K562 (cell line): ENCODE data around the gene MYADML2. TPM values are rescaled to one million over a fixed set of nuclear protein-coding genes. Genes with fewer than 3 reads are reported as not detected.

ENCODE experiments used
- ATAC-seq: fragments of 200-7000 bp; cut with Tn5 transposase; 3 replicates; pipeline ENCODE4 v1.9.1; 2020; ENCODE audit warnings: moderate library complexity
- BruUV-seq: library from RNA; stranded (reverse); fragments of 400-500 nt; replicated peaks from 2 replicates; lab custom pipeline; 2021; lab: Mats Ljungman, UMichigan
- CTCF ChIA-PET: fragments of 300-600 bp; formaldehyde crosslinking; extraction: SDS; loops from one replicate; lab custom pipeline; 2021; ENCODE audit warnings: low intra/inter-chr PET ratio; lab: Yijun Ruan, JAX
- POLR2A ChIA-PET: fragments of 300-600, 350-650 bp; sonication (Branson Sonifier 250); formaldehyde crosslinking; extraction: SDS; loops from one replicate; lab custom pipeline; 2021; ENCODE audit warnings: antibody characterized with exemption, inconsistent platforms; lab: Yijun Ruan, JAX
- DNase-seq, 4 experiments: peaks; one replicate each; pipeline versions ENCODE4 v3.0.0 to v3.0.0-alpha.2; 2011 to 2018; ENCODE audit warnings: low spot score in 3 of 4, mixed read lengths in 3 of 4; ENCODE audit errors: extremely low read depth in 1 of 4
- FAIRE-seq: peaks from 2 replicates; lab custom pipeline; 2011; peaks lifted over from hg19 to GRCh38; lab: Jason Lieb, UNC
- H2AFZ ChIP-seq: 2 replicates; pipeline ENCODE4 v1.6.0; 2011; ENCODE audit warnings: low read depth, low read length, control low read depth, inconsistent platforms
- H3K27ac ChIP-seq: fragments of 200-600 bp; 3 replicates; pipeline ENCODE4 v1.8.0; 2011; ENCODE audit warnings: low read depth, mild to moderate bottlenecking, control low read depth, inconsistent platforms, low read length, moderate library complexity, mixed read lengths; ENCODE audit errors: extremely low read depth
- H3K27me3 ChIP-seq, 2 experiments: fragments of 300-600 bp in 1 of 2; 2 replicates in 1 of 2; 3 replicates in 1 of 2; pipeline versions ENCODE4 v1.6.0 to v1.8.0; 2011; ENCODE audit warnings: inconsistent platforms in 2 of 2, low read length in 2 of 2, mild to moderate bottlenecking in 1 of 2, mixed read lengths in 1 of 2, moderate library complexity in 1 of 2; ENCODE audit not compliant: control insufficient read depth in 2 of 2, insufficient read depth in 2 of 2
- H3K36me3 ChIP-seq: fragments of 300-600 bp; 3 replicates; pipeline ENCODE4 v1.8.0; 2011; ENCODE audit warnings: mild to moderate bottlenecking, low read length, inconsistent platforms; ENCODE audit not compliant: control insufficient read depth, insufficient read depth
- H3K4me1 ChIP-seq, 2 experiments: fragments of 200-600 bp in 1 of 2; replicated peaks in 1 of 2; 2 replicates in 1 of 2; 3 replicates in 1 of 2; pipeline versions ENCODE4 v1.5.1 to v1.8.0; 2011; ENCODE audit warnings: inconsistent platforms in 2 of 2, low read length in 2 of 2, mild to moderate bottlenecking in 1 of 2, mixed read lengths in 1 of 2, moderate library complexity in 1 of 2; ENCODE audit not compliant: control insufficient read depth in 2 of 2, insufficient read depth in 2 of 2
- H3K4me2 ChIP-seq: 2 replicates; pipeline ENCODE4 v1.6.1; 2011; ENCODE audit warnings: low read length, control low read depth, inconsistent platforms, mixed read lengths; ENCODE audit not compliant: insufficient read depth
- H3K4me3 ChIP-seq: fragments of 200-600 bp; sonication (generic), shearing (Covaris generic); 2 replicates; pipeline ENCODE4 v1.5.1; 2016; ENCODE audit warnings: control low read depth, inconsistent platforms
- H3K79me2 ChIP-seq: fragments of 200-600 bp; 3 replicates; pipeline ENCODE4 v1.8.0; 2011; ENCODE audit warnings: low read length, inconsistent platforms; ENCODE audit not compliant: control insufficient read depth, insufficient read depth
- H3K9ac ChIP-seq, 2 experiments: 2 replicates each; pipeline versions ENCODE4 v1.6.0 to v1.6.1; 2011; ENCODE audit warnings: low read depth in 2 of 2, low read length in 2 of 2, control low read depth in 1 of 2, inconsistent platforms in 1 of 2, mild to moderate bottlenecking in 1 of 2, mixed read lengths in 1 of 2; ENCODE audit not compliant: insufficient read depth in 1 of 2
- H3K9me1 ChIP-seq: one replicate; pipeline ENCODE4 v1.6.0; 2011; ENCODE audit warnings: inconsistent platforms, mild to moderate bottlenecking, low read length, moderate library complexity; ENCODE audit not compliant: control insufficient read depth, insufficient read depth
- H3K9me3 ChIP-seq: replicated peaks from 2 replicates; pipeline ENCODE4 v1.5.1; 2011; ENCODE audit warnings: low read depth, low read length, inconsistent platforms; ENCODE audit not compliant: control insufficient read depth, insufficient read depth
- H4K20me1 ChIP-seq: replicated peaks from 2 replicates; pipeline ENCODE4 v1.6.1; 2011; ENCODE audit warnings: low read length, inconsistent platforms, mixed read lengths; ENCODE audit not compliant: control insufficient read depth, insufficient read depth
- NR1H2 ChIP-seq: sonication (generic); formaldehyde crosslinking; IDR thresholded peaks from 2 replicates; pipeline ENCODE4 v1.4.0; 2020; ENCODE audit warnings: mild to moderate bottlenecking, missing genetic modification reagents
- POLR2AphosphoS5 ChIP-seq: IDR thresholded peaks from 2 replicates; pipeline ENCODE4 v1.6.1; 2011; ENCODE audit warnings: mild to moderate bottlenecking, low read depth, low read length, moderate library complexity; ENCODE audit not compliant: control insufficient read depth, insufficient read depth
- POLR3G ChIP-seq: IDR thresholded peaks from 2 replicates; pipeline ENCODE4 v1.6.1; 2011; ENCODE audit not compliant: insufficient read length, insufficient replicate concordance; ENCODE audit errors: extremely low read depth
- ZNF512 ChIP-seq: IDR thresholded peaks from 2 replicates; pipeline ENCODE4 v1.6.1; 2016; ENCODE audit warnings: missing genetic modification characterization, missing compliant biosample characterization
- WGBS: fragments of 100-300 bp; shearing (Covaris generic); methylation state at CpG from one replicate; pipeline ENCODE4 v1.1.6; 2016; ENCODE audit warnings: low coverage, mixed read lengths; ENCODE audit not compliant: insufficient coverage; ENCODE audit errors: missing lambda C conversion rate; 5-methylcytosine and 5-hydroxymethylcytosine counted together
- in situ Hi-C: fragments of 300-500 bp; cut with MboI; formaldehyde crosslinking; loops from 4 replicates; pipeline ENCODE4 v1.15.0; 2018; ENCODE audit warnings: inconsistent platforms, mixed read lengths
- intact Hi-C: fragments of 100-400 bp; cut with micrococcal nuclease; formaldehyde crosslinking; loops from 2 replicates; pipeline ENCODE4 v1.14.2; 2022
- polyA plus RNA-seq, 8 experiments: library from polyadenylated mRNA; depleted of rRNA in 4 of 8; stranded (reverse) in 5 of 8; unstranded in 3 of 8; fragments of >200 nt; fragmentation: Nextera tagmentation in 2 of 8; fragmentation: Illumina TruSeq in 1 of 8; extraction: Ambion mirVana in 2 of 8; extraction: Trizol in 1 of 8; gene quantifications; 2 replicates each; pipeline versions ENCODE4 v1.2.1 to v1.2.3, GENCODE V29; 2011 to 2014; ENCODE audit warnings: inconsistent platforms in 1 of 8, missing spikeins in 1 of 8
- total RNA-seq, 7 experiments: library from RNA; depleted of rRNA in 6 of 7; stranded (reverse); fragments of >200 nt in 6 of 7; fragmentation: Illumina TruSeq in 2 of 7; extraction: Trizol in 2 of 7; gene quantifications; 2 replicates each; pipeline versions ENCODE4 v1.2.1 to v1.2.3, GENCODE V29; 2011 to 2021; ENCODE audit warnings: low replicate concordance in 1 of 7

The MYADML2 gene
- total and polyA plus RNA-seq, 9 of the 15 experiments (the other 6 are each of a cell fraction or from before 2014, with no cell fraction given): not detected

GRCh38 chr17:81921537-81921862 is 25.5 kb downstream of the MYADML2 start:
- H3K79me2 ChIP-seq: peaks cover 97% of the 10 kb centered on the region
- peaks cover 6% of the 10 kb centered on the region for H3K9me1 ChIP-seq
- H3K27me3 ChIP-seq: no peaks in the 10 kb centered on the region
- H3K4me2 ChIP-seq: peak overlapping the region; percentile 89
- DNase-seq (no peak), FAIRE-seq (peak; percentile 77), ATAC-seq (no peak)
- CTCF ChIA-PET: interaction anchor here (0.7 kb wide), 1 partner anchor 863 kb away, joined by 4 read pairs; no protein-coding TSS in a partner anchor
- 69% methylated on average over 3 of the region's 3 CpGs for WGBS
- H3K36me3 ChIP-seq: peaks cover 46% of the 10 kb centered on the region
- H3K4me1 ChIP-seq: peaks cover 52 to 95% of the 10 kb centered on the region in 2 experiments
- no peaks in the 10 kb centered on the region for H3K9me3 ChIP-seq
- H3K4me3 ChIP-seq: no peak overlapping the region
- H3K9ac ChIP-seq: peak overlapping the region; percentile 16 to 82
- no peak overlapping the region for H2AFZ ChIP-seq
- in situ Hi-C loops: no loop called here
- TF ChIP-seq POLR3G (no peak), NR1H2 (CRISPR knock-in tag) (no peak), ZNF512 (peak; percentile 54; the same call in 1 of the 2 replicates), POLR2AphosphoS5 (peak; percentile 3; the same call in 1 of the 2 replicates)
- intact Hi-C loops: no loop called here
- H4K20me1 ChIP-seq: peaks cover 24% of the 10 kb centered on the region; the same call in 1 of the 2 replicates
- POLR2A ChIA-PET: interaction anchor here (1.0 to 1.6 kb wide), 2 partner anchors 10 to 23 kb away, joined by 3 to 12 read pairs; partner anchors contain the start of gene PCYT2
- no TSS peak for BruUV-seq
- H3K27ac ChIP-seq: peak overlapping the region; percentile 98; the same call in 2 of the 3 replicates
